Gastroesophageal sphincter (tissue), 3 donors: ENCODE data around the gene ERFL.

ENCODE experiments used
- EP300 ChIP-seq: sonication (generic); formaldehyde crosslinking; IDR thresholded peaks from one replicate; pipeline ENCODE4 v1.6.1; 2017; ENCODE audit warnings: antibody characterized with exemption, mild to moderate bottlenecking
- POLR2A ChIP-seq, 2 donors: fragments of 450-650 bp; IDR thresholded peaks; one replicate each; pipeline ENCODE4 v1.6.1; 2017; ENCODE audit warnings: antibody characterized with exemption in 2 of 2, mild to moderate bottlenecking in 2 of 2, moderate library complexity in 1 of 2
- POLR2AphosphoS5 ChIP-seq: sonication (generic); formaldehyde crosslinking; IDR thresholded peaks from one replicate; pipeline ENCODE4 v1.6.1; 2017; ENCODE audit warnings: antibody characterized with exemption
- TF ChIP-seq, protein P1 (sequence below), 4 experiments: fragments of 200-600 bp in 2 of 4; fragments of 450-650 bp in 2 of 4; sonication (generic) in 1 of 4; IDR thresholded peaks; one replicate each; pipeline ENCODE4 v1.5.1; 2017 to 2019; ENCODE audit warnings: antibody characterized with exemption in 4 of 4, mild to moderate bottlenecking in 2 of 4, moderate library complexity in 2 of 4

DNA sequence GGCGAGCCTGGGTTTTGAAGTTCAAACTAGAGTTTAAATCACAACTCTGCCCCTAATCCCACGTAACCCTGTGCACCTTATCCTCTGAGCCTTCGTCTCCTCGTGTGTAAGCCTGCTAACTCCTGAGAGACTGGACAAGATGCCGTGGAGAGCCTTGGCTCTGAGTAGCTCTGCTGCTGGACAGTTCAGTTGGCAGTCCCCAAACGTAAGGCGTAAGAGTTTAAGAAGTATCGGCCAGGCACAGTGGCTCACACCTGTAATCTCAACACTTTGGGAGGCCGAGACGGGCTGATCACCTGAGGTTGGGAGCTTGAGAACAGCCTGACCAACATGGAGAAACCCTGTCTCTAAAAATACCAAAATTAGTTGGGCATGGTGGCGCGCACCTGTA is 55.9 kb downstream of the ERFL start:
- TF ChIP-seq, protein P1, sequence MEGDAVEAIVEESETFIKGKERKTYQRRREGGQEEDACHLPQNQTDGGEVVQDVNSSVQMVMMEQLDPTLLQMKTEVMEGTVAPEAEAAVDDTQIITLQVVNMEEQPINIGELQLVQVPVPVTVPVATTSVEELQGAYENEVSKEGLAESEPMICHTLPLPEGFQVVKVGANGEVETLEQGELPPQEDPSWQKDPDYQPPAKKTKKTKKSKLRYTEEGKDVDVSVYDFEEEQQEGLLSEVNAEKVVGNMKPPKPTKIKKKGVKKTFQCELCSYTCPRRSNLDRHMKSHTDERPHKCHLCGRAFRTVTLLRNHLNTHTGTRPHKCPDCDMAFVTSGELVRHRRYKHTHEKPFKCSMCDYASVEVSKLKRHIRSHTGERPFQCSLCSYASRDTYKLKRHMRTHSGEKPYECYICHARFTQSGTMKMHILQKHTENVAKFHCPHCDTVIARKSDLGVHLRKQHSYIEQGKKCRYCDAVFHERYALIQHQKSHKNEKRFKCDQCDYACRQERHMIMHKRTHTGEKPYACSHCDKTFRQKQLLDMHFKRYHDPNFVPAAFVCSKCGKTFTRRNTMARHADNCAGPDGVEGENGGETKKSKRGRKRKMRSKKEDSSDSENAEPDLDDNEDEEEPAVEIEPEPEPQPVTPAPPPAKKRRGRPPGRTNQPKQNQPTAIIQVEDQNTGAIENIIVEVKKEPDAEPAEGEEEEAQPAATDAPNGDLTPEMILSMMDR (IDR thresholded peaks at IDR 0.05): no peak
- TF ChIP-seq POLR2A (IDR thresholded peaks at IDR 0.05) (no peak), EP300 (no peak), POLR2AphosphoS5 (no peak)
